ENCODE data around the gene S100Z.

DNA sequence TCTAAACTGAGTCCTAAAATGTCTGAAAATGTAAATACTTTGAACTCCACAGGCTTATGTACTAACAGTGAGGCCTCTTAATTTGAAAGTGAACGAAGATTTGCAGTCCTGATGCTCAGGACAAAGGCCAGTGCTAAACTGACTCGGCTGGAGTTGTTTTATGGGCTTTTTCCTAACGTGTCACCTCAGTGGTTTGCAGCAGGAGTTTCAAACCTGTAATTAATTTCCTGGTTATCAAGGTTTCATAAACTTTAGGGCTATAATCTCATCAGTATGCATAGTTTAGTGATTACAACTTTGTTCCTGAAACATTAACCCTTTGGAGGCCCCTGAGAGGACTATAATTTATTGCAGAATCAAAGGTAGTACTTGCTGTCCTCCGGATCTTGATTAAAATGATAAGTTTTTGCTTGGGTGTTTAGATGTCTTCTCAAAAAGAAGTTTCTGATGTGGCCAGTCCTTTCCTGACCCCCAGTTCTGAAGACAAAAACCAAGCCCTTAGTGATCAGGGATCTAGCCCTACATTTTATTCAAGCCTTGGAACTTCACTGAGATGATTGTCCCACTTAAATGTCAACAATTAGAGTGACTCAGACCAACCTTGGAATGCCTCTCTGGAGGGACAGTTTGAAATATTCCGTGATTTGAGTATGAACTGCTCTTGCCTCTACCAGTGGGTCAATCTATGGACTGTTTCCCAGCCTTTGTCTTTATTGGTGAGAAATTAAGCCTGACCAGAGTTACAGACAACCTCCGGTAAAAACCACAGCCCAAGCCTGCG is 11.1 kb upstream of the S100Z start:
- no peak for TF ChIP-seq POLR2A (IDR thresholded peaks at IDR 0.05)
- TF ChIP-seq, protein P1, sequence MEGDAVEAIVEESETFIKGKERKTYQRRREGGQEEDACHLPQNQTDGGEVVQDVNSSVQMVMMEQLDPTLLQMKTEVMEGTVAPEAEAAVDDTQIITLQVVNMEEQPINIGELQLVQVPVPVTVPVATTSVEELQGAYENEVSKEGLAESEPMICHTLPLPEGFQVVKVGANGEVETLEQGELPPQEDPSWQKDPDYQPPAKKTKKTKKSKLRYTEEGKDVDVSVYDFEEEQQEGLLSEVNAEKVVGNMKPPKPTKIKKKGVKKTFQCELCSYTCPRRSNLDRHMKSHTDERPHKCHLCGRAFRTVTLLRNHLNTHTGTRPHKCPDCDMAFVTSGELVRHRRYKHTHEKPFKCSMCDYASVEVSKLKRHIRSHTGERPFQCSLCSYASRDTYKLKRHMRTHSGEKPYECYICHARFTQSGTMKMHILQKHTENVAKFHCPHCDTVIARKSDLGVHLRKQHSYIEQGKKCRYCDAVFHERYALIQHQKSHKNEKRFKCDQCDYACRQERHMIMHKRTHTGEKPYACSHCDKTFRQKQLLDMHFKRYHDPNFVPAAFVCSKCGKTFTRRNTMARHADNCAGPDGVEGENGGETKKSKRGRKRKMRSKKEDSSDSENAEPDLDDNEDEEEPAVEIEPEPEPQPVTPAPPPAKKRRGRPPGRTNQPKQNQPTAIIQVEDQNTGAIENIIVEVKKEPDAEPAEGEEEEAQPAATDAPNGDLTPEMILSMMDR (IDR thresholded peaks at IDR 0.05): no peak
- TF ChIP-seq EP300 (IDR thresholded peaks at IDR 0.05): no peak
